PC-3 (cell line): ENCODE measurements around the gene ILF2.

Source experiments
- EZH2 ChIP-seq: fragments of 300-600 bp; sonication (generic); IDR thresholded peaks from one replicate; pipeline ENCODE4 v1.6.1; 2017; ENCODE audit warnings: antibody characterized with exemption, mild to moderate bottlenecking, low read length; ENCODE audit not compliant: unreplicated experiment
- TF ChIP-seq, protein P1 (sequence below): fragments of 300-600 bp; sonication (generic); conservative IDR thresholded peaks from 2 replicates; pipeline ENCODE4 v1.5.1; 2017; ENCODE audit warnings: antibody characterized with exemption, low read depth, mild to moderate bottlenecking, low read length

- no peak for TF ChIP-seq EZH2
- TF ChIP-seq, protein P1, sequence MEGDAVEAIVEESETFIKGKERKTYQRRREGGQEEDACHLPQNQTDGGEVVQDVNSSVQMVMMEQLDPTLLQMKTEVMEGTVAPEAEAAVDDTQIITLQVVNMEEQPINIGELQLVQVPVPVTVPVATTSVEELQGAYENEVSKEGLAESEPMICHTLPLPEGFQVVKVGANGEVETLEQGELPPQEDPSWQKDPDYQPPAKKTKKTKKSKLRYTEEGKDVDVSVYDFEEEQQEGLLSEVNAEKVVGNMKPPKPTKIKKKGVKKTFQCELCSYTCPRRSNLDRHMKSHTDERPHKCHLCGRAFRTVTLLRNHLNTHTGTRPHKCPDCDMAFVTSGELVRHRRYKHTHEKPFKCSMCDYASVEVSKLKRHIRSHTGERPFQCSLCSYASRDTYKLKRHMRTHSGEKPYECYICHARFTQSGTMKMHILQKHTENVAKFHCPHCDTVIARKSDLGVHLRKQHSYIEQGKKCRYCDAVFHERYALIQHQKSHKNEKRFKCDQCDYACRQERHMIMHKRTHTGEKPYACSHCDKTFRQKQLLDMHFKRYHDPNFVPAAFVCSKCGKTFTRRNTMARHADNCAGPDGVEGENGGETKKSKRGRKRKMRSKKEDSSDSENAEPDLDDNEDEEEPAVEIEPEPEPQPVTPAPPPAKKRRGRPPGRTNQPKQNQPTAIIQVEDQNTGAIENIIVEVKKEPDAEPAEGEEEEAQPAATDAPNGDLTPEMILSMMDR: no peak
Observed at GRCh38 chr1:153697191-153698019, 26.6 kb upstream of the ILF2 start.
